IMR-90 (cell line): ENCODE measurements around the gene LY6G5C. TPM values are rescaled to one million over a fixed set of nuclear protein-coding genes. Genes with fewer than 3 reads are reported as not detected.
A peak's percentile ranks its signal among the peaks of the same experiment; 100 is the strongest.

Experiments used
- ATAC-seq: fragments of 200-7000 bp; cut with Tn5 transposase; 2 replicates; pipeline ENCODE4 v1.9.1; 2020; ENCODE audit warnings: low read depth, mild to moderate bottlenecking, moderate library complexity
- BruUV-seq: library from RNA; stranded (reverse); fragments of 400-500 nt; replicated peaks from 2 replicates; lab custom pipeline; 2021; lab: Mats Ljungman, UMichigan
- CTCF ChIA-PET: fragments of 300-600 bp; formaldehyde crosslinking; extraction: SDS; loops from one replicate; lab custom pipeline; 2021; ENCODE audit warnings: antibody characterized with exemption; lab: Yijun Ruan, JAX
- POLR2A ChIA-PET: fragments of 300-600 bp; sonication (Branson Sonifier 250); formaldehyde crosslinking; loops from one replicate; lab custom pipeline; 2022; ENCODE audit warnings: antibody characterized with exemption; ENCODE audit not compliant: unreplicated experiment; lab: Charles Lee
- DNase-seq: peaks from one replicate; pipeline ENCODE4 v3.0.0; 2013
- H2AFZ ChIP-seq: replicated peaks from 2 replicates; pipeline ENCODE3; 2013; ENCODE audit warnings: low read length, mild to moderate bottlenecking; ENCODE audit not compliant: poor library complexity
- H2AK5ac ChIP-seq: 2 replicates; pipeline ENCODE4 v1.6.1; 2013; ENCODE audit warnings: low read depth, low read length, inconsistent platforms
- H2AK9ac ChIP-seq: replicated peaks from 2 replicates; pipeline ENCODE3; 2013; ENCODE audit warnings: mild to moderate bottlenecking, low read depth, low read length, moderate library complexity; ENCODE audit not compliant: poor library complexity
- H2BK120ac ChIP-seq: 2 replicates; pipeline ENCODE4 v1.6.1; 2013; ENCODE audit warnings: low read depth, low read length, inconsistent platforms
- H2BK15ac ChIP-seq: 3 replicates; pipeline ENCODE4 v1.6.1; 2013; ENCODE audit warnings: low read depth, low read length, inconsistent platforms
- H2BK20ac ChIP-seq: 2 replicates; pipeline ENCODE4 v1.6.1; 2013; ENCODE audit warnings: low read depth, mild to moderate bottlenecking, inconsistent platforms, low read length, moderate library complexity
- H2BK5ac ChIP-seq: 2 replicates; pipeline ENCODE4 v1.6.1; 2013; ENCODE audit warnings: mild to moderate bottlenecking, low read depth, low read length, inconsistent platforms; ENCODE audit not compliant: poor library complexity, severe bottlenecking
- H3K14ac ChIP-seq: replicated peaks from 2 replicates; pipeline ENCODE4 v1.6.1; 2013; ENCODE audit warnings: low read depth, low read length, inconsistent platforms
- H3K18ac ChIP-seq: 2 replicates; pipeline ENCODE4 v1.6.1; 2013; ENCODE audit warnings: low read depth, low read length, control low read depth
- H3K23ac ChIP-seq: 2 replicates; pipeline ENCODE4 v1.6.1; 2013; ENCODE audit warnings: low read depth, low read length, inconsistent platforms
- H3K27ac ChIP-seq: 2 replicates; pipeline ENCODE4 v1.5.1; 2013; ENCODE audit warnings: mild to moderate bottlenecking, control low read depth, low read length; ENCODE audit not compliant: insufficient read depth
- H3K27me3 ChIP-seq: 2 replicates; pipeline ENCODE4 v1.6.1; 2013; ENCODE audit warnings: low read length; ENCODE audit not compliant: control insufficient read depth, insufficient read depth
- H3K36me3 ChIP-seq: 2 replicates; pipeline ENCODE4 v1.6.1; 2013; ENCODE audit warnings: low read length, mixed read lengths; ENCODE audit not compliant: control insufficient read depth, insufficient read depth
- H3K4ac ChIP-seq: 2 replicates; pipeline ENCODE4 v1.6.1; 2013; ENCODE audit warnings: low read depth, low read length, inconsistent platforms
- H3K4me1 ChIP-seq: 2 replicates; pipeline ENCODE4 v1.6.1; 2013; ENCODE audit warnings: low read length, mixed read lengths; ENCODE audit not compliant: control insufficient read depth, insufficient read depth
- H3K4me2 ChIP-seq: 2 replicates; pipeline ENCODE4 v1.6.1; 2013; ENCODE audit warnings: low read depth, mild to moderate bottlenecking, control low read depth, low read length, moderate library complexity
- H3K4me3 ChIP-seq: 2 replicates; pipeline ENCODE4 v1.5.1; 2013; ENCODE audit warnings: low read depth, mild to moderate bottlenecking, control low read depth, low read length, moderate library complexity; ENCODE audit not compliant: insufficient read depth
- H3K56ac ChIP-seq: 2 replicates; pipeline ENCODE4 v1.6.1; 2013; ENCODE audit warnings: low read length, inconsistent platforms; ENCODE audit not compliant: insufficient read depth; ENCODE audit errors: extremely low read depth
- H3K79me1 ChIP-seq, 2 experiments: 2 replicates each; pipeline ENCODE4 v1.6.1; 2013; ENCODE audit warnings: low read length in 2 of 2, inconsistent platforms in 1 of 2, low read depth in 1 of 2
- H3K9ac ChIP-seq: 2 replicates; pipeline ENCODE4 v1.6.1; 2013; ENCODE audit warnings: low read depth, low read length, control low read depth
- H3K9me1 ChIP-seq: 2 replicates; pipeline ENCODE4 v1.6.1; 2013; ENCODE audit warnings: low read length, inconsistent platforms; ENCODE audit not compliant: insufficient read depth
- H3K9me3 ChIP-seq: 2 replicates; pipeline ENCODE4 v1.6.1; 2013; ENCODE audit warnings: low read length; ENCODE audit not compliant: control insufficient read depth, insufficient read depth
- H4K20me1 ChIP-seq: 2 replicates; pipeline ENCODE4 v1.6.1; 2013; ENCODE audit warnings: low read length, inconsistent platforms; ENCODE audit not compliant: insufficient read depth
- H4K5ac ChIP-seq: 2 replicates; pipeline ENCODE4 v1.6.1; 2013; ENCODE audit warnings: mild to moderate bottlenecking, low read depth, low read length, control low read depth
- H4K8ac ChIP-seq, 2 experiments: 2 replicates each; pipeline ENCODE4 v1.6.1; 2013; ENCODE audit warnings: low read depth in 2 of 2, low read length in 2 of 2, control low read depth in 1 of 2, inconsistent platforms in 1 of 2
- H4K91ac ChIP-seq: 2 replicates; pipeline ENCODE4 v1.6.1; 2013; ENCODE audit warnings: low read depth, low read length, inconsistent platforms; ENCODE audit not compliant: insufficient read depth
- MAFK ChIP-seq: IDR thresholded peaks from 2 replicates; pipeline ENCODE4 v1.6.1; 2012; ENCODE audit warnings: low read depth, low read length, improper control_type of control experiment
- MAZ ChIP-seq: IDR thresholded peaks from 2 replicates; pipeline ENCODE4 v1.6.1; 2012; ENCODE audit warnings: low read depth, mild to moderate bottlenecking, low read length, improper control_type of control experiment, moderate library complexity, borderline replicate concordance
- NFE2L2 ChIP-seq: fragments of 150-350 bp; IDR thresholded peaks from 2 replicates; pipeline ENCODE4 v1.6.1; 2016; ENCODE audit warnings: low read depth, mild to moderate bottlenecking, low read length
- RAD21 ChIP-seq: IDR thresholded peaks from 2 replicates; pipeline ENCODE4 v1.6.1; 2012; ENCODE audit warnings: low read length, improper control_type of control experiment
- RCOR1 ChIP-seq: IDR thresholded peaks from 2 replicates; pipeline ENCODE4 v1.6.1; 2012; ENCODE audit warnings: mild to moderate bottlenecking, low read length, improper control_type of control experiment; ENCODE audit not compliant: insufficient replicate concordance
- SMC3 ChIP-seq: fragments of 150-350 bp; IDR thresholded peaks from 2 replicates; pipeline ENCODE4 v1.6.1; 2016; ENCODE audit warnings: low read depth, mild to moderate bottlenecking, antibody characterized with exemption, low read length, moderate library complexity
- USF2 ChIP-seq: fragments of 150-350 bp; IDR thresholded peaks from 2 replicates; pipeline ENCODE4 v1.6.1; 2017; ENCODE audit warnings: mild to moderate bottlenecking, antibody characterized with exemption, low read length, low read depth
- WGBS, 2 experiments: methylation state at CpG; one replicate each; pipeline versions ENCODE4 v1.1.5 to v1.1.7; 2013; ENCODE audit warnings: missing lambda C conversion rate in 2 of 2; ENCODE audit not compliant: insufficient read length in 1 of 2; ENCODE audit errors: extremely low coverage in 2 of 2; 5-methylcytosine and 5-hydroxymethylcytosine counted together
- dilution Hi-C: fragments of 300-500 bp; cut with HindIII; formaldehyde crosslinking; loops from one replicate; pipeline ENCODE4 v1.14.3; 2018; ENCODE audit warnings: low sequenced_read_pairs; ENCODE audit not compliant: unreplicated experiment
- in situ Hi-C: fragments of 300-500 bp; cut with MboI; formaldehyde crosslinking; loops from 3 replicates; pipeline ENCODE4 v1.14.3; 2019; ENCODE audit warnings: low sequenced_read_pairs, inconsistent platforms, mixed read lengths
- intact Hi-C: fragments of 100-400 bp; cut with micrococcal nuclease; formaldehyde crosslinking; loops from 2 replicates; pipeline ENCODE4 v1.10.0; 2022
- polyA plus RNA-seq, 3 experiments: library from polyadenylated mRNA; depleted of rRNA; stranded (reverse); fragments of >200 nt; gene quantifications; 2 replicates each; pipeline ENCODE4 v1.2.3, GENCODE V29; 2012; ENCODE audit warnings: low replicate concordance in 1 of 3
- total RNA-seq: library from RNA; depleted of rRNA; stranded (reverse); fragments of >200 nt; gene quantifications from 2 replicates; pipeline ENCODE4 v1.2.3, GENCODE V29; 2012

LY6G5C gene
- total and polyA plus RNA-seq, 2 of the 4 experiments (the other 2 are of a cell fraction) = 0.18 to 2.0 TPM

- no peak for DNase-seq
- Histone ChIP-seq H4K8ac (no peak overlapping the region), H2AK9ac (peak overlapping the region; percentile 15), H2BK5ac (no peak overlapping the region), H3K9ac (no peak overlapping the region), H3K4ac (no peak overlapping the region), H3K79me1 (peaks cover 35 to 57% of the 10 kb centered on the region in 2 experiments), H3K23ac (no peak overlapping the region), H3K4me3 (no peak overlapping the region), H4K20me1 (peaks cover 26% of the 10 kb centered on the region), H3K27me3 (no peaks in the 10 kb centered on the region), H3K14ac (no peak overlapping the region), H3K27ac (no peak overlapping the region), H2BK15ac (no peak overlapping the region), H3K9me3 (no peaks in the 10 kb centered on the region), H2BK120ac (no peak overlapping the region), H3K4me2 (no peak overlapping the region), H3K4me1 (no peaks in the 10 kb centered on the region), H2AK5ac (no peak overlapping the region), H2BK20ac (no peak overlapping the region), H3K9me1 (no peaks in the 10 kb centered on the region), H3K56ac (no peak overlapping the region), H4K5ac (no peak overlapping the region), H2AFZ (peak overlapping the region; percentile 13), H3K36me3 (peaks cover 93% of the 10 kb centered on the region), H4K91ac (no peak overlapping the region), H3K18ac (no peak overlapping the region)
- TF ChIP-seq RCOR1 (no peak), NFE2L2 (no peak), MAFK (no peak), MAZ (no peak), SMC3 (no peak), USF2 (no peak), RAD21 (no peak)
- 89% methylated on average over 14 of the region's 26 CpGs; no CpG with 5 or more reads in 1 of the 2 experiments for WGBS, 2 experiments
- no TSS peak for BruUV-seq
- ChIA-PET CTCF (no interaction called here), POLR2A (no interaction called here)
- no peak for ATAC-seq
- dilution Hi-C loops = no loop called here
- in situ Hi-C loops = no loop called here
- intact Hi-C loops = no loop called here
These were observed 48.5 kb downstream of the LY6G5C start for GRCh38 chr6:31632279-31632946.
